Stimulated activated CD8-positive, alpha-beta memory T cell treated with anti-CD3 and anti-CD28 coated beads, Interleukin-15, amount 100 ng/mL, for 1 hour (primary cell): ENCODE results near the gene ASIC4.
A peak's percentile ranks its signal among the peaks of the same experiment; 100 is the strongest.

Experiments
- DNase-seq: peaks from one replicate; pipeline ENCODE4 v3.0.0-alpha.2; 2020; ENCODE audit warnings: low read depth

ASIC4 gene

DNA sequence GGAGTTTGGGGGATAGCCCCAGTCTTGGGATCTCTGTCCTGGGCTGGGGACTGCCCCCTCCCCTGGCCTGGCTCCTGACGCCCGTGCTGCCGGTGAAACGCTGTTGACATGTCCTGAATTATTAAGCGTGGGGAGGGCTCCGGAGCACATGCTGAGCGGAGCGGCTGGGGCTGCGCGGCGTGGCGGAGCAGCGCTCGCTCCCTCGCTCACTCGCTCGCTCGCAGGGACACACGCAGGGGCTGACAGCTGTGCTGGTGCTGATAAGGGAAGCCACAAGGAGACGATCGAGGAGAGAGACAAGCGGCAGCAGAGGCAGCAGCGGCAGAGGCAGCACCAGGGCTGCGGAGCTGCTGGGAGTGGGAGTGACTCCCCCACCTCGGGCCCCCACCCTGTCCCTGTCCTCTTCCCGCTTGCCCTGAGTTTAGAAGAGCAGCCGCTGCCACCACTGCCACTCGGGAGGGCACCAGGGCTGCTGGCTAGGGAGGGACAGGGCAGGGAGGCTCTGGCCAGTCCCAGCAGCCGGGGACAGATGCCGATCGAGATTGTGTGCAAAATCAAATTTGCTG is at the start of gene ASIC4:
TSS of gene ASIC4 (plus strand) at position 287 of the 566 bp plus-strand sequence. CDS start at position 530, 243 bp downstream.
- DNase-seq: no peak

- no peak for DNase-seq
Measured at GRCh38 chr2:219465659-219466561, 48.4 kb upstream of the ASIC4 start.

DNA sequence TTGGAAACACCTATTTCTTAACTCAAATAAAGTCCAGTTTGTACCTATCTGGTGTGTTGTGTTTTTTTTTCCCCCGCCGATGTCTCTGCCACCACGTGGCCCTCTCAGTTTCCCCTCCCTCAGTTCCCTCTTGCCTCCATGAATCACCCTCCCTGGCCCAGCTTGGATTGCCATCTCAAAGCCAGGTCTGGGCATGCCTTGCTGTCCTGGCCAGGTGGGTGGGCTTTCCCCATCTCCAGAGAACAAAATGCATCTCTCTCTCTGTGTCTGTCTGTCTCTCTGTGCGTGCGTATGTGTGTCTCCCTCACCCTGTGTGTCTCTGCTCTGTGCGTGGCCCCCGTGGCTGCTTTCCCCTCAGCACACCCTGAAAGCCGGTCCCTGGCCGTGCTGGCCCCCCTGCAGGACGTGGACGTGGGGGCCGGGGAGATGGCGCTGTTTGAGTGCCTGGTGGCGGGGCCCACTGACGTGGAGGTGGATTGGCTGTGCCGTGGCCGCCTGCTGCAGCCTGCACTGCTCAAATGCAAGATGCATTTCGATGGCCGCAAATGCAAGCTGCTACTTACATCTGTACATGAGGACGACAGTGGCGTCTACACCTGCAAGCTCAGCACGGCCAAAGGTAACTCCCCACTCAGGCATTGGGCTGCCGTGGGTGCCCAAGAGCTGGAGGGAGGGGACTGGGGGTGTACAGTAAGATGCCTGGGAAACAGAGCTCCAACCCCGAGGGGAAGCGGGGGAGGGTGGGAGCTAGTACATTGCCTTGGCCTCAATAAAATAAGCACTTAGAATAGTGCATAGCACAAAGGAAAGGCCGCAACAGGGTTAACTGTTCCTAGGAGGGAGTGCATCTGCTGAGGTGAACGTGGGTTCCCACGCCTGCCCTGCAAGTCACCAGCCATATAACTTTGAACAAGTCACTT is 47.2 kb upstream of the ASIC4 start:
- DNase-seq: no peak

GRCh38 chr2:219467736-219468075 is 46.6 kb upstream of the ASIC4 start:
- no peak for DNase-seq

DNA sequence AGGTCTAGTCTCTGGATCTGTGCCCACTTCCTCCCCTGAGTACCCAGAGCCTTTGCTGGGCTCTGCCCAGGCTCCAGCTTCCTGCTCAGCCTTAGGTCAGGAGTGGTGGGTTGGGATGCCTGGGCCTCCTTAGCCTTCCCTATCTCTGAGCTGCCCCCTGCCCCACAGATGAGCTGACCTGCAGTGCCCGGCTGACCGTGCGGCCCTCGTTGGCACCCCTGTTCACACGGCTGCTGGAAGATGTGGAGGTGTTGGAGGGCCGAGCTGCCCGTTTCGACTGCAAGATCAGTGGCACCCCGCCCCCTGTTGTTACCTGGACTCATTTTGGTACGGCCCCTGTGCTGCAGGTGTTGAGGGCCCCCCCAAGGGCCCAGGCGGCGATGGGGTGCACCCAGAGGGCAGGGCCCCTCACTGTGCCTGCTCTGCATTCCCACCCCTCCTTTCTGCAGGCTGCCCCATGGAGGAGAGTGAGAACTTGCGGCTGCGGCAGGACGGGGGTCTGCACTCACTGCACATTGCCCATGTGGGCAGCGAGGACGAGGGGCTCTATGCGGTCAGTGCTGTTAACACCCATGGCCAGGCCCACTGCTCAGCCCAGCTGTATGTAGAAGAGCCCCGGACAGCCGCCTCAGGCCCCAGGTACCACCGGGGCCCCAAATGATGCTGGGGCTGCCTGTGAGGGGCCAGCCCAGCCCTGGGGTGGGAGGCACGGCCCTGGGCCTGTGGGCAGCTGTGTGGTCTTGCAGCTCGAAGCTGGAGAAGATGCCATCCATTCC is 45.7 kb upstream of the ASIC4 start:
- DNase-seq: no peak

DNA sequence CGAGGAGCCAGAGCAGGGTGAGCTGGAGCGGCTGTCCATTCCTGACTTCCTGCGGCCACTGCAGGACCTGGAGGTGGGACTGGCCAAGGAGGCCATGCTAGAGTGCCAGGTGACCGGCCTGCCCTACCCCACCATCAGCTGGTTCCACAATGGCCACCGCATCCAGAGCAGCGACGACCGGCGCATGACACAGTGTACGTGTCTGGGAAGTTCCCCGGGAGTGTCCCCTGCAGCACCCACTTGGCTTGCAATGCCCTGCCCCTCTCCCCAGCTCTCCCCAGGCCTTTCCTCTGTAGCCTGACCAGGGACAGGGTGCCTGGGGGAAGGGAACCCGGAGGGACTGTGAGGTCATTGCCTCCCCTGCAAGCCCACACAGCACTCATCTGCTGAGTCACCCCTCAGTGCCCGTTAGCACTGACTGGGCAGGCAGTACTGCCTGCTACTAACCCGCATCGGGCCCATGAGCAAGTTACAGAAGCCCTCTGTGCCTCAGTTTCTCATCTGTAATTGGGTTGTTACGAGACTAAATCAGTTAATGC is 45.0 kb upstream of the ASIC4 start:
- no peak for DNase-seq

- DNase-seq: no peak
Measured at GRCh38 chr2:219470429-219470828, 43.9 kb upstream of the ASIC4 start.

DNA sequence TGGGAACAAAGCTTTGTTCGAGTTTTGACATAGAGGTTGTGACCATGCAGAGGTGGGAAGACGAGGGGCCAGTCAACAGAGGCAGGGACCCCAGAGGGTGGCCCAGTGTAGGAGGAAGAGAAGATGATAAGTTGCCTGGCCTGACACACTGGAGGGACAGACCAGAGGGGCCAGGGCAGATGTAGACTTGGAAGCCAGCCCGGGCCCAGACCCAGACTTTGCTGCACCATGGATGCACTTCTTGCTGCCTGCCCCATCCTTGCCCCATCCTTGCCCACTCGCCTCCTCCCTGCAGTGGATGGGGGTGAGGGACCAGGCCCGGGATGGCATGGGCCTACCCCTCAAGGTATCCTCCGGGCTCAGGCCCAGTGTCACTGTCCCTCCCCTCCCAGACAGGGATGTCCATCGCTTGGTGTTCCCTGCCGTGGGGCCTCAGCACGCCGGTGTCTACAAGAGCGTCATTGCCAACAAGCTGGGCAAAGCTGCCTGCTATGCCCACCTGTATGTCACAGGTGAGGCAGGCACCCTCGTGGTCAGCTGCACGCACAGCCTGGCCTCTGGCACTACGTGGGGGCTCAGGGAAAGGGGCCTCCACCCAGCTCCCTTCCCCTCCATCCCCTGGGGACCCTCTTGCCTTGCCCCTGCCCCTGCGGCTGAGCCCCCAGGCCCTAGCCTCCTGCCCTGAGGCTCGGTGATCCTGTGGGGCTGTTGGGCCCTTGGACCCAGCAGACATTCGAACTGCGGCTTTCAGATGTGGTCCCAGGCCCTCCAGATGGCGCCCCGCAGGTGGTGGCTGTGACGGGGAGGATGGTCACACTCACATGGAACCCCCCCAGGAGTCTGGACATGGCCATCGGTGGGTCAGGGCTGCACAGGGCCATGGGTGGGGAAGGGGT is 42.6 kb upstream of the ASIC4 start:
- no peak for DNase-seq

DNA sequence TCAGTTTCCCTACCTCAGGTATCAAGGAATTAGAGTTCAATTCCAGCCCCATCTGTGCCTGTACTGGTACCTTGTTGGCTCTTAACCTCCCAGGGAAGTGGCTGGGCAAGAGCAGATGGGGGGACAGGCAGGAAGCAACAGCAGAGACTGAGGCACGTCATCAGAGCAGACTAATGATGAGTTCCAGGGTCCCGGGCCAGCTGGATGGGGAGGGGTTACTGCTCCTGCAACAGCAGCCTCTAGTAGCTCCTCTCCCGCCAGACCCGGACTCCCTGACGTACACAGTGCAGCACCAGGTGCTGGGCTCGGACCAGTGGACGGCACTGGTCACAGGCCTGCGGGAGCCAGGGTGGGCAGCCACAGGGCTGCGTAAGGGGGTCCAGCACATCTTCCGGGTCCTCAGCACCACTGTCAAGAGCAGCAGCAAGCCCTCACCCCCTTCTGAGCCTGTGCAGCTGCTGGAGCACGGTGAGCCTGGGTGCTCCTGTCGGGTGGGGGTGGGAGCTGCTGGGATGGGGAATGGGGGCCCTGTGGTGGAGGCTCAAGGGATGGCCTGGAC is 41.6 kb upstream of the ASIC4 start:
- no peak for DNase-seq

DNA sequence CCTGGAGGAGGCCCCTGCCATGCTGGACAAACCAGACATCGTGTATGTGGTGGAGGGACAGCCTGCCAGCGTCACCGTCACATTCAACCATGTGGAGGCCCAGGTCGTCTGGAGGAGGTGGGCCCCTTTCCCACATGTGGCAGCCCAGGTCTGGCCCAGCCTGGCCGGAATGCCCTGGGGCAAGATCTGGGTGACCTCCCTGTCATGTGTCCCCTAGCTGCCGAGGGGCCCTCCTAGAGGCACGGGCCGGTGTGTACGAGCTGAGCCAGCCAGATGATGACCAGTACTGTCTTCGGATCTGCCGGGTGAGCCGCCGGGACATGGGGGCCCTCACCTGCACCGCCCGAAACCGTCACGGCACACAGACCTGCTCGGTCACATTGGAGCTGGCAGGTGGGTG is 40.8 kb upstream of the ASIC4 start:
- no peak for DNase-seq

DNA sequence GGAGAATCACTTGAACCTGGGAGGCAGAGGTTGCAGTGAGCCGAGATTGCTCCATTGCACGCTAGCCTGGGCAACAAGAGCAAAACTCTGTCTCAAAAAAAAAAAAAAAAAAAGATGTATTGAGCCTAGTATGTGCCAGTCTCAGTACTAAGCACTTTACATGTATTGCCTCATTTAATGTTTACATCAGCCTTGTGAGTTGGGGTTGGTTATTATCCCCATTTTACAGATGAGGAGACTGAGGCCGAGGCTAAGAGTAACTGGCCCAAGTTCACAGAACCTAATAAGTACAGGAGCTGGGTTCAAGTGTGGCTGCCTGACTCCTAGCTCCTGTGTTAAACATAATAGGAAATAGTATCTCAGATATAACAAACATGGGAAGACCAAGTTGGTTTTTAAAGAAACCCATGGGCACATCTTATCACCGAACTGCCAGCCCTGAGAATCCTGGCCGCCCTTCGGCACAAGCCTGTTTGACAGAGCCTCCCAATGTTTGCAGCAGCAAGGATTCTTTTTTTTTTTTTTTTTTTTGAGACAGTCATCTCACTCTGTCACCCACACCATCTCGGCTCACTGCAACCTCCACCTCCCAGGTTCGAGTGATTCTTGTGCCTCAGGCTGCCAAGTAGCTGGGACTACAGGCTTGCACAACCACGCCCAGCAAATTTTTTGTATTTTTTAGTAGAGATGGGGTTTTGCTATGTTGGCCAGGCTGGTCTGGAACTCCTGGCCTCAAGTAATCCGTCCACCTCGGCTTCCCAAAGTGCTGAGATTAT is 39.8 kb upstream of the ASIC4 start:
- DNase-seq: no peak

DNA sequence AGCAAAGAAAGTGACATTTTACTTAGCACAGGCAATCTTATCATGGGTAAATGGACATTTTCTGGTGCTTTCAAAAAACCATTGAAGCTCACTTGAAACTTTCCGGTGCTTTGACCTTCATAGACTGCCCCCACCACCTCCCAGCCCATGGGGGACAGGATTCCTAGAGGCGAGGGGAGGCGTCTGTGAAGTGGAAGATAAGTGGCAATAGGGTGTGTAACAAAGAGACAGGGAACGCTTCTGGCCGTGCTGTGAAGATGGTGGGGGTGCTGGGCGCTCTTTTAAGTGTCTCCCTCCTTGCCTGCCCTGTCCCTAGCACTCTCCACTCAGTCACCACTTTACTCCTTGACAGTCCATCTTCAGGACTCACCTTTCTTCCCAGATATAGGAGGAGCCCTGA is 39.0 kb upstream of the ASIC4 start:
- DNase-seq: no peak

GRCh38 chr2:219475697-219476651 is 38.3 kb upstream of the ASIC4 start:
- peak; percentile 27 for DNase-seq

GRCh38 chr2:219476652-219477151 is 37.6 kb upstream of the ASIC4 start:
- no peak for DNase-seq

- no peak for DNase-seq
Measured at GRCh38 chr2:219477179-219477578, 37.1 kb upstream of the ASIC4 start.

- no peak for DNase-seq
Measured at GRCh38 chr2:219477815-219478214, 36.5 kb upstream of the ASIC4 start.

- DNase-seq: no peak
Measured at GRCh38 chr2:219478916-219479315, 35.4 kb upstream of the ASIC4 start.

- DNase-seq: no peak
Measured at GRCh38 chr2:219480004-219480403, 34.3 kb upstream of the ASIC4 start.
